HepG2 (cell line): ENCODE results near the gene SCARF1. TPM values are rescaled to one million over a fixed set of nuclear protein-coding genes. Genes with fewer than 3 reads are reported as not detected.

Experiments used
- FIP1L1 ChIP-seq: fragments of 200-400 bp; formaldehyde crosslinking; IDR thresholded peaks from 2 replicates; pipeline ENCODE4 v1.6.1; 2018; ENCODE audit warnings: low read depth, mild to moderate bottlenecking, low read length, moderate library complexity, borderline replicate concordance; ENCODE audit not compliant: insufficient read depth
- MXD3 ChIP-seq: IDR thresholded peaks from 2 replicates; pipeline ENCODE4 v1.6.1; 2016; ENCODE audit warnings: mild to moderate bottlenecking, missing biosample characterization, missing genetic modification reagents
- ZBTB40 ChIP-seq, 2 experiments: fragments of 450-650 bp in 1 of 2; sonication (generic) in 1 of 2; formaldehyde crosslinking in 1 of 2; IDR thresholded peaks; 2 replicates each; pipeline versions ENCODE4 v1.6.1 to v1.8.0; 2016 to 2022; ENCODE audit warnings: antibody characterized with exemption in 1 of 2, mild to moderate bottlenecking in 1 of 2, missing genetic modification reagents in 1 of 2
- ZNF432 ChIP-seq: sonication (generic); formaldehyde crosslinking; IDR thresholded peaks from 2 replicates; pipeline ENCODE4 v1.5.0; 2020; ENCODE audit warnings: missing genetic modification reagents, mild to moderate bottlenecking, borderline replicate concordance
- polyA plus RNA-seq, 8 experiments: library from polyadenylated mRNA; depleted of rRNA in 3 of 8; stranded (reverse) in 7 of 8; unstranded in 1 of 8; fragments of >200 nt; fragmentation: Illumina TruSeq in 4 of 8; extraction: Trizol in 4 of 8; gene quantifications; 2 replicates each; pipeline versions ENCODE4 v1.2.1 to v1.2.3, GENCODE V29; 2011 to 2016; ENCODE audit warnings: low read depth in 4 of 8, missing spikeins in 1 of 8, mixed read lengths in 1 of 8; ENCODE audit not compliant: insufficient read depth in 1 of 8
- total RNA-seq, 5 experiments: library from RNA; depleted of rRNA; stranded (reverse); fragments of >200 nt; fragmentation: Illumina TruSeq; extraction: Trizol; gene quantifications; 2 replicates each; pipeline ENCODE4 v1.2.3, GENCODE V29; 2016; ENCODE audit warnings: low read depth in 1 of 5
- TF ChIP-seq, protein P1 (sequence below): sonication (generic); formaldehyde crosslinking; IDR thresholded peaks from 2 replicates; pipeline ENCODE4 v1.5.1; 2020; ENCODE audit warnings: missing genetic modification reagents, mild to moderate bottlenecking, borderline replicate concordance
- TF ChIP-seq, protein P2 (sequence below): sonication (generic); formaldehyde crosslinking; IDR thresholded peaks from 2 replicates; pipeline ENCODE4 v1.4.0; 2020; ENCODE audit warnings: mild to moderate bottlenecking, missing genetic modification reagents
- TF ChIP-seq, protein P3 (sequence below): sonication (generic); formaldehyde crosslinking; IDR thresholded peaks from 2 replicates; pipeline ENCODE4 v1.4.0; 2020; ENCODE audit warnings: missing genetic modification reagents, borderline replicate concordance

Gene SCARF1
- total and polyA plus RNA-seq, 2 of the 13 experiments (the other 11 are each of a cell fraction or from before 2014, with no cell fraction given), result 0.24 to 0.71 TPM

DNA sequence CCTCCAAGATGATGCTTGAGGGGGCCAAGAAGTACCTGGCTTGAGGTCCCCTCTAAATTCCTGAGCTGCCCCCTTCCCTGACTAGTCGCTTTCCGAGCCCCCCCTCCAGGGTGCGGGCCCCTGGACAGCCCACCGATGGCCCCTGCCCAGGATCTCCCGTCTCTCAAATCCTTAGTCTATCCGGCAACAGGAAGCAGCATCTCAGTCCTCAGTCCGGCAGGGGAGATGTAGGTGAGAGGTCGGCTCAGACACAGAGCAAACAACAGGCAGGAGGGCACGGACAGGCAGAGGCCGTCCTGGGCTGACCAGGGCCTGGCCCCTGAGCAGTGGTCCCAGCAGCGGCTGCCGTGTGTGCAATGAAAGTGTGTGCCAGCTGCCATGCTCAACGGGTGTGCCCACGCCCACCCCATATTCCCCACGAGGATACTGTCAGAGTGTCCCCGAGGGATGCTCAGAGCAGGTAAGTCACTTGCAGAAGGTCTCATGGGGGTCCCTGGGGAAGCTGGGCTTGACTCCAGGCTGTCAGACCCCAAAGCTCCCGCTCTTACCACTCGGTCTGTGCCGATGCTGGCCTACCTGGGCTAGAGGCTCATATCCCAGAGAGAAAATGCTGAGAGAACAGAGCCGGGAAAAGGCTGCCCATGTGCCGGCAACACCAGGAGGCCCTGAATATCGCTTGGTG lies 24.1 kb downstream of the SCARF1 start (continued):
- TF ChIP-seq ZNF432 (CRISPR knock-in tag) (no peak), FIP1L1 (no peak), ZBTB40 (IDR thresholded peaks at IDR 0.05) (no peak), ZBTB40 (CRISPR knock-in tag; IDR thresholded peaks at IDR 0.05) (no peak), MXD3 (CRISPR knock-in tag) (no peak)
- TF ChIP-seq, protein P1, sequence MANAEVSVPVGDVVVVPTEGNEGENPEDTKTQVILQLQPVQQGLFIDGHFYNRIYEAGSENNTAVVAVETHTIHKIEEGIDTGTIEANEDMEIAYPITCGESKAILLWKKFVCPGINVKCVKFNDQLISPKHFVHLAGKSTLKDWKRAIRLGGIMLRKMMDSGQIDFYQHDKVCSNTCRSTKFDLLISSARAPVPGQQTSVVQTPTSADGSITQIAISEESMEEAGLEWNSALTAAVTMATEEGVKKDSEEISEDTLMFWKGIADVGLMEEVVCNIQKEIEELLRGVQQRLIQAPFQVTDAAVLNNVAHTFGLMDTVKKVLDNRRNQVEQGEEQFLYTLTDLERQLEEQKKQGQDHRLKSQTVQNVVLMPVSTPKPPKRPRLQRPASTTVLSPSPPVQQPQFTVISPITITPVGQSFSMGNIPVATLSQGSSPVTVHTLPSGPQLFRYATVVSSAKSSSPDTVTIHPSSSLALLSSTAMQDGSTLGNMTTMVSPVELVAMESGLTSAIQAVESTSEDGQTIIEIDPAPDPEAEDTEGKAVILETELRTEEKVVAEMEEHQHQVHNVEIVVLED (CRISPR knock-in tag), result no peak
- TF ChIP-seq, protein P2, sequence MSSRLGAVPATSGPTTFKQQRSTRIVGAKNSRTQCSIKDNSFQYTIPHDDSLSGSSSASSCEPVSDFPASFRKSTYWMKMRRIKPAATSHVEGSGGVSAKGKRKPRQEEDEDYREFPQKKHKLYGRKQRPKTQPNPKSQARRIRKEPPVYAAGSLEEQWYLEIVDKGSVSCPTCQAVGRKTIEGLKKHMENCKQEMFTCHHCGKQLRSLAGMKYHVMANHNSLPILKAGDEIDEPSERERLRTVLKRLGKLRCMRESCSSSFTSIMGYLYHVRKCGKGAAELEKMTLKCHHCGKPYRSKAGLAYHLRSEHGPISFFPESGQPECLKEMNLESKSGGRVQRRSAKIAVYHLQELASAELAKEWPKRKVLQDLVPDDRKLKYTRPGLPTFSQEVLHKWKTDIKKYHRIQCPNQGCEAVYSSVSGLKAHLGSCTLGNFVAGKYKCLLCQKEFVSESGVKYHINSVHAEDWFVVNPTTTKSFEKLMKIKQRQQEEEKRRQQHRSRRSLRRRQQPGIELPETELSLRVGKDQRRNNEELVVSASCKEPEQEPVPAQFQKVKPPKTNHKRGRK (CRISPR knock-in tag), result no peak
- TF ChIP-seq, protein P3, sequence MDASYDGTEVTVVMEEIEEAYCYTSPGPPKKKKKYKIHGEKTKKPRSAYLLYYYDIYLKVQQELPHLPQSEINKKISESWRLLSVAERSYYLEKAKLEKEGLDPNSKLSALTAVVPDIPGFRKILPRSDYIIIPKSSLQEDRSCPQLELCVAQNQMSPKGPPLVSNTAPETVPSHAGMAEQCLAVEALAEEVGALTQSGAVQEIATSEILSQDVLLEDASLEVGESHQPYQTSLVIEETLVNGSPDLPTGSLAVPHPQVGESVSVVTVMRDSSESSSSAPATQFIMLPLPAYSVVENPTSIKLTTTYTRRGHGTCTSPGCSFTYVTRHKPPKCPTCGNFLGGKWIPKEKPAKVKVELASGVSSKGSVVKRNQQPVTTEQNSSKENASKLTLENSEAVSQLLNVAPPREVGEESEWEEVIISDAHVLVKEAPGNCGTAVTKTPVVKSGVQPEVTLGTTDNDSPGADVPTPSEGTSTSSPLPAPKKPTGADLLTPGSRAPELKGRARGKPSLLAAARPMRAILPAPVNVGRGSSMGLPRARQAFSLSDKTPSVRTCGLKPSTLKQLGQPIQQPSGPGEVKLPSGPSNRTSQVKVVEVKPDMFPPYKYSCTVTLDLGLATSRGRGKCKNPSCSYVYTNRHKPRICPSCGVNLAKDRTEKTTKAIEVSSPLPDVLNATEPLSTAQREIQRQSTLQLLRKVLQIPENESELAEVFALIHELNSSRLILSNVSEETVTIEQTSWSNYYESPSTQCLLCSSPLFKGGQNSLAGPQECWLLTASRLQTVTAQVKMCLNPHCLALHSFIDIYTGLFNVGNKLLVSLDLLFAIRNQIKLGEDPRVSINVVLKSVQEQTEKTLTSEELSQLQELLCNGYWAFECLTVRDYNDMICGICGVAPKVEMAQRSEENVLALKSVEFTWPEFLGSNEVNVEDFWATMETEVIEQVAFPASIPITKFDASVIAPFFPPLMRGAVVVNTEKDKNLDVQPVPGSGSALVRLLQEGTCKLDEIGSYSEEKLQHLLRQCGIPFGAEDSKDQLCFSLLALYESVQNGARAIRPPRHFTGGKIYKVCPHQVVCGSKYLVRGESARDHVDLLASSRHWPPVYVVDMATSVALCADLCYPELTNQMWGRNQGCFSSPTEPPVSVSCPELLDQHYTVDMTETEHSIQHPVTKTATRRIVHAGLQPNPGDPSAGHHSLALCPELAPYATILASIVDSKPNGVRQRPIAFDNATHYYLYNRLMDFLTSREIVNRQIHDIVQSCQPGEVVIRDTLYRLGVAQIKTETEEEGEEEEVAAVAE (CRISPR knock-in tag), result no peak
